ENCODE measurements around the gene GRID1. TPM values are rescaled to one million over a fixed set of nuclear protein-coding genes. Genes with fewer than 3 reads are reported as not detected.

The GRID1 gene
- total and polyA plus RNA-seq, 10 of the 15 experiments (the other 5 are each of a cell fraction or from before 2014, with no cell fraction given), result 0.04 to 0.62 (median 0.08) TPM; not detected in 5

GRCh38 chr10:86349474-86349873, 17.1 kb downstream of the GRID1 start:
- ChIA-PET POLR2A (no interaction called here), CTCF (interaction anchor here (0.7 to 2.0 kb wide), 6 partner anchors 10 to 354 kb away, joined by 3 to 17 read pairs (median 5); no protein-coding TSS in a partner anchor), RAD21 (ENCODE audit: unreplicated experiment) (no interaction called here), SMC1A (ENCODE audit: uncharacterized antibody, unreplicated experiment) (interaction anchor here (0.8 to 2.3 kb wide), 2 partner anchors 11 to 21 kb away, joined by 3 to 6 read pairs; no protein-coding TSS in a partner anchor)
- no TSS peak for BruUV-seq (replicated peaks)
- intact Hi-C loops (cut with micrococcal nuclease; ENCODE audit: unreplicated experiment) (no loop called here), in situ Hi-C loops (cut with MboI) (no loop called here)
- FAIRE-seq (no peak), DNase-seq (ENCODE audit: low read depth, low spot score) (no peak), ATAC-seq (peak; percentile 82)
- Histone ChIP-seq H3K4me2 (ENCODE audit: control insufficient read depth, insufficient read depth) (no peak overlapping the region), H3K36me3 (ENCODE audit: control insufficient read depth in 2 of 2, insufficient read depth in 2 of 2, low read length in 1 of 2) (no peaks in the 10 kb centered on the region), H3K4me3 (no peak overlapping the region), H3K79me2 (ENCODE audit: control insufficient read depth, insufficient read depth, low read length) (no peaks in the 10 kb centered on the region), H3K27me3 (replicated peaks in 1 of 2; ENCODE audit: control insufficient read depth in 2 of 2, insufficient read depth in 2 of 2, low read length in 1 of 2) (peaks cover 0 to 2% of the 10 kb centered on the region in 2 experiments; a peak in 1 of 4 replicates), H3K4me1 (ENCODE audit: control insufficient read depth, insufficient read depth, low read length) (no peaks in the 10 kb centered on the region), H3K27ac (ENCODE audit: control insufficient read depth, insufficient read depth) (no peak overlapping the region), H3K9me3 (replicated peaks; ENCODE audit: control insufficient read depth, insufficient read depth, low read length) (no peaks in the 10 kb centered on the region; the same call in 2 of the 3 replicates), H2AFZ (ENCODE audit: control insufficient read depth, low read depth, low read length) (no peak overlapping the region), H3K9ac (ENCODE audit: control insufficient read depth, insufficient read depth, low read length) (no peak overlapping the region), H4K20me1 (ENCODE audit: control insufficient read depth, insufficient read depth) (no peaks in the 10 kb centered on the region)
- 2% methylated on average over 3 of the region's 3 CpGs for WGBS (ENCODE audit: insufficient coverage, insufficient replicate concordance, low lambda C conversion rate, missing lambda C conversion rate)
- TF ChIP-seq E2F4 (IDR thresholded peaks at IDR 0.05; ENCODE audit: low read depth, low read length), result no peak
- peak; percentile 20; the same call in 1 of the 2 replicates for TF ChIP-seq SMC3 (IDR thresholded peaks at IDR 0.05; ENCODE audit: borderline replicate concordance, low read length)
- TF ChIP-seq, protein P1, sequence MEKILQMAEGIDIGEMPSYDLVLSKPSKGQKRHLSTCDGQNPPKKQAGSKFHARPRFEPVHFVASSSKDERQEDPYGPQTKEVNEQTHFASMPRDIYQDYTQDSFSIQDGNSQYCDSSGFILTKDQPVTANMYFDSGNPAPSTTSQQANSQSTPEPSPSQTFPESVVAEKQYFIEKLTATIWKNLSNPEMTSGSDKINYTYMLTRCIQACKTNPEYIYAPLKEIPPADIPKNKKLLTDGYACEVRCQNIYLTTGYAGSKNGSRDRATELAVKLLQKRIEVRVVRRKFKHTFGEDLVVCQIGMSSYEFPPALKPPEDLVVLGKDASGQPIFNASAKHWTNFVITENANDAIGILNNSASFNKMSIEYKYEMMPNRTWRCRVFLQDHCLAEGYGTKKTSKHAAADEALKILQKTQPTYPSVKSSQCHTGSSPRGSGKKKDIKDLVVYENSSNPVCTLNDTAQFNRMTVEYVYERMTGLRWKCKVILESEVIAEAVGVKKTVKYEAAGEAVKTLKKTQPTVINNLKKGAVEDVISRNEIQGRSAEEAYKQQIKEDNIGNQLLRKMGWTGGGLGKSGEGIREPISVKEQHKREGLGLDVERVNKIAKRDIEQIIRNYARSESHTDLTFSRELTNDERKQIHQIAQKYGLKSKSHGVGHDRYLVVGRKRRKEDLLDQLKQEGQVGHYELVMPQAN (conservative IDR thresholded peaks at IDR 0.05), result no peak
- TF ChIP-seq JUNB (IDR thresholded peaks at IDR 0.05), result no peak
- TF ChIP-seq CBX5 (IDR thresholded peaks at IDR 0.05; ENCODE audit: low read depth), result no peak
- no peak for TF ChIP-seq REST (IDR thresholded peaks at IDR 0.05; ENCODE audit: low read depth, low read length)
- no peak for TF ChIP-seq ASH2L (IDR thresholded peaks at IDR 0.05; ENCODE audit: borderline replicate concordance, low read depth)
- TF ChIP-seq RAD21 (IDR thresholded peaks at IDR 0.05; ENCODE audit: insufficient read depth, low read depth, low read length), result peak; percentile 39
- TF ChIP-seq DPF2 (IDR thresholded peaks at IDR 0.05), result no peak
- TF ChIP-seq CBX3 (IDR thresholded peaks at IDR 0.05; ENCODE audit: borderline replicate concordance, low read depth), result no peak
- no peak for TF ChIP-seq POU2F2 (IDR thresholded peaks at IDR 0.05; ENCODE audit: borderline replicate concordance, low read depth, low read length)
- TF ChIP-seq GABPA (IDR thresholded peaks at IDR 0.05; ENCODE audit: low read depth), result no peak
- no peak for TF ChIP-seq TCF7 (IDR thresholded peaks at IDR 0.05; ENCODE audit: borderline replicate concordance)
- no peak for TF ChIP-seq RELA (IDR thresholded peaks at IDR 0.05; ENCODE audit: borderline replicate concordance, partially characterized antibody)
- no peak for TF ChIP-seq YBX1 (IDR thresholded peaks at IDR 0.05)
- no peak for TF ChIP-seq CHD4 (IDR thresholded peaks at IDR 0.05)
- TF ChIP-seq ATF2 (IDR thresholded peaks at IDR 0.05; ENCODE audit: low read length), result no peak
